ENCODE results near the gene TBRG4.

Gene TBRG4

DNA sequence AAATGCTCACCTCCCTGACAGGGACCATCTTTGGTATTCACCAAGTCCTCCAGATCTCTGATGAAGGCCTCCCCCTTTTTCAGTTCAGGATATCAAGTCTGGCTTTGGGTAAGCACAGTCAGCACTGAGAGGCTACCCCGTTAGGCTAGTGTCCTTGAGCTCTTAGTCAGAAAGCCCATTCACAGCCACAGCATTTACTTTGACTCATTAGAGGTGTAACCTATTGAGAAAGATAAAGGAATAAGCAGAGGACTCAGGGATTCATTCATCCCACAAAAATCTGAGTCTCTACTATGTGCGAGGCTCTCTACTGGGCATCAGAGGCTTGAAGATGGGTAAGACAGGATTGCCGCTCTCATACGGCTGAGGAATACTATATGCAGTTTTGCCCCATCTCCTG, 32.1 kb upstream of the TBRG4 start:
- no peak for DNase-seq (ENCODE audit: low spot score)

DNA sequence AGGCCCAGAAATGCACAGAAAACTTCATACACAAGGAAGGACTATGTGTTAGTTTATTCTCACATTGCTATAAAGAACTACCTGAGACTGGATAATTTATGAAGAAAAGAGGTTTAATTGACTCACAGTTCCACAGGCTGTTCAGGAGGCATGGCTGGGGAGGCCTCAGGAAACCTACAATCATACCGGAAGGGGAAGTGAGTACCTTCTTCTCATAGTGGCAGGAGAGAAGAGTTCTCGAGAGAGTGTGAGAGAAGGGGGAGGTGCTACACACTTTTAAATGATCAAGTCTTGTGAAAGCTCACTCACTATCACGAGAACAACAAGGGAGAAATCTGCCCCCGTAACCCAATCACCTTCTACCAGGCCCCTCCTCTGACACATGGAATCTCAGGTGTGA, 29.3 kb upstream of the TBRG4 start:
- no peak for DNase-seq (ENCODE audit: low spot score)

DNA sequence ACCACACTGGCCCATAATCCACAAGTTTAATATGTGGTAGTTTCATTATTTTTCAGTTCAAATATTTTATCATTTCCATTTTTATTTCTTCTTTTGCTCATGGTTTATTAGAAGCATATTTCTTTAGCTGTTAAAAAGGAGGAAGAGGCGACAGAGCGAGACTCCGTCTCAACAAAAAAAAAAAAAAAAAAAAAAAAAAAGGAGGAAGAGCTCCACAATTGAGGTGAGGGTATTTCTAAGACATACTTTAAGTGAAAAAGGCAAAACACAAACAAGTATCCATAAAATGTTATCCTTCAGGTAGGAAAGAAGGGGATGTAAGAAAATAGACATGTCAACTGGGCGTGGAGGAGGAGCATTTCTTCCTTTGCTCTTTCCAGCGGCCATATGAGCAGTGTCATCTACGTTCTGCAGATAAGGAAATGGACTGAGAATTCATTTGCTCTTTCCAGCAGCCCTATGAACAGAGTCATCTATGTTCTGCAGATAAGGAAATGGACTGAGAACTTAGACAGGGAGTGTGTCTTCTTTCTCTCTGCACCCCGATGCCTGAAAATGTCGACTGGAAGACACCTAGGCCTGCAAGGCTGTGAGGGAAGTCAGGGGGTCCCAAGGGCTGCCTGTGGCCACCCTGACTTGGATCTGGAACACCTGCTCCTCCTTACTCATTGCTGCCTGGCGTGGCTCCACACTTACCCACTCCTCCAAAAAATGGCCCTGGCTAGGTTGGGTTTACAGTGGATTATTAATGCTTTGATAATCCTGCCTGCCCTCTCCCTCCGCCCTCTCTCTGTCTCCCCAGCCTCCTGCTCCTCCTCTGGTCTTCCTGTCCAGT, 27.2 kb upstream of the TBRG4 start:
- peak; percentile 52 for DNase-seq (ENCODE audit: low spot score)

DNA sequence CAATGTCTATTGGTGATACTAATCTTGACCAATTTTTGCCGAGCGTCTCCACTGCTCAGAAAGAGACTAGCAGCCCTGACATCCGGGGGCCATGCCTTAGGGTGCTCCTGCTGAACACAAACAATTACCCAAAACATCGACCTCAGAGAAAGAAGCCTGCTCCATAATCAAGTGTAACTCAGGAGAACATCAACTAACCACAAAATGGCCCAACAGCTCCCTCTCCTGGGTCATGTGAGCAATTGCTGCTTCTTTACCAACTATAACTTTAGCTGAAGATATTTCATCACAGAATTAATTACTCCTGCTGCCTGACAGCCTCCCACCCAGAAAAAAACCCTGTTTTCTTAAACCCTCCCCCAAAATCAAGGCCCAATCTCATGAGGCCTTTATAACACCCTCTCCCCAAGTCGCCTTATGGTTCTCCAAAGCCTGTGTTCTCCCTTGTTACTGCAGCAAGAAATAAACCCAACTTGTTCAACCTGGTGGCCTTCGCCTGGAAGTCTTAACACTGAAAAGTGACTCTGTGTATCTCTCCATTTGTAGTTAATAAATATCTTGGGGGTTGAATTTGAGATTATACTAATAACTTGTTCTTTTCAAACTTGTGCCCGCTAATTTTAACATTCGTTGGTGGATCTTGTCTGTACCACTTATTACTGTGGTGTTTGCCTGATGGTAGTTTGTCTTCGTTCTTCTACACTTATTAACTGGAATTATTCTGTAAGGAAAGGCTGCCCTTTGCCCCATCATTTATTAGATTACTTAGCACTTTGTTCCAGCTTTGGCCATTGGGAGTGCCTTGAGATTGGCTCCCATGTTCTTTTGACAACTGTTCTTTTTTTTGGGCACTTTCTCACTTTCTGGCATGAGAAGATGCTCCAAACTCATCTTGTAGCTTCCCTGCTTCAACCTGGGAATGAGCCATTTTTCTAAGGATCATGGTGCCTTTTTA, 24.9 kb upstream of the TBRG4 start:
- DNase-seq (ENCODE audit: low spot score), result peak; percentile 75

DNA sequence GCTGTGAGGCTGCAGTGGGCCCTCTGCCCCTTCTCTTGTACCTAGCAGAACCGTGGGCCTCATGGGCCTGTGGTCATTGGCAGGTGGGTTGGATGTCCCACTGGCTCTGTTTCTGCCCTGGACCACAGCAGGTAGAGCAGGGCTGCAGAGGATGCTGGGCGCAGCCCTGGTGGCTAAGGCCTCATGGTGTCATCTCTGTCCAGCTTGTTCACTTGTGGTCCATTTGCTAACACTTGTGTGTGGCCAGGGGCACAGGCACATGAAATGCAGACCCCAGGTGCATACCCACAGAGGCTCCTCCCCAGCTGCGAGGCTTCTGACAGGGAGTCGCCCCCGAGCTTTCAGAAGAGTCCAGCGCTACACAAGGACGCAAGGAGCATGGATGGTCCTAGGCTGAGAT, 22.4 kb upstream of the TBRG4 start:
- no peak for DNase-seq (ENCODE audit: low spot score)

DNA sequence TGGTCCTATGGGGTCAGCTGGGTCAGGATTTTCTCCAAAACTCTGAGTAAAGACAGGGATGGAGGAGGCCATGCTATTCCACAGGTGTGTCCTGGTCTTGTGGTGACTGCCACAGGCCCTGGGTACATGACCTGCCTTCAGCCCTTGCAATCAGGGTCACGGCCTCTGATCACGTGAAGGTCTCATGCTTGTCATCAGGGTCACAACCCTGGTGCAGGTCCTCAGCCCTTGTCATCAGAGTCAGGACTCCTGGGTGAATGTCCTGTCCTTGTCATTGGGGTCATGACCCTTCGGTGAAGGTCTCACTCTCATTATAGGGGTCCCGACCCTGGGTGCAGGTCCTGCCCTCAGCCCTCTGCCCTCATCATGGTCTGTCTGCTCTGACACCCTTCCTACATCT, 21.9 kb upstream of the TBRG4 start:
- no peak for DNase-seq (ENCODE audit: low spot score)

DNA sequence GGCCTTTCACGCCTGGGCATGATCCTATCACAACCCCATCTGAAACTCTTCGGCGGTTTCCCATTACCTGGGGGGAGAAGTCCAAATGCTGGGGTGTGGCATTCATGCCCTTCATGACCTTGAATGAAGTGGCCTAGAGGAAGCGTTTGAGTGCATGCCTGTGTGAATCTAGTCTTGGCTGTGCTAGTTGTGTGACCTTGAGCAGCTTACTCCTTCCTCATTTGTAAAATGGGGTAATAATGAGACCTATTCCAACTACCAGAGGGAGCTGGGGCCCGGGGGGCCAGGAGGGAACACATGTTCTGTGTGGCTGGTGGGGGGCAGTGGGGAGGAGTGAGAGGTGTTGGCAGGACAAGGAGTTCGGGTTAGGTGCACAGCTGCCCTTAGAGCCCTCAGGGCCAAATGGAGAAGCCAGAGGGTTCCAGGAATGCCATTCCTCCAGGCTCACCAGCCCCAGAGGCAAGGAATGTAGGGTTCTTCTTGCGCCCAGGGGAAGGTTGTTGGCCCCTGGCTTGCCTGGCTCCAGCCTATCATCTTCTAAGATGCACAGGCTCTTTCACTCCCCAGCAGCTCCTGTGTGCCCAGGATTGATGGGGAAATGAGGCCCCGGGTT, 21.3 kb upstream of the TBRG4 start:
- no peak for DNase-seq (ENCODE audit: low spot score)

DNA sequence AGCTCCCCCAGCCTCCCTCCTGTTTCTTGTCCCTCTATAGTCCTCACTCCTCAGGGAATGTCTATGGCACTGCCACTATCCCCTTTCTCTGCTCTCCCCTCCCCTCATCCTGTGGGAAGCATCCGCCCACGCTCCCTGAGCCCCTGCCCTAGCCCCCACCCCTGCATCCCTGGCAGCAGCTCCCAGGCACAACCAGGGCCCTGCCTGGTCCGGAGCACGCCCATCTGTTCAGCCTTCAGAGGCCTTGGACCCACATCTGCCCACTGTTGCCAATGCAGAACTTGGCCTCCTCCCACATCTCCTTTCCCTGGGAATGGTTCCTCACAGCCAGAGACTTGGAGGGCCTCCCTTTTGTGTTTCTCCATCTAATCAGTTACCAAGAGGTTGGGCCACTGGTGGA, 20.4 kb upstream of the TBRG4 start:
- no peak for DNase-seq (ENCODE audit: low spot score)

DNA sequence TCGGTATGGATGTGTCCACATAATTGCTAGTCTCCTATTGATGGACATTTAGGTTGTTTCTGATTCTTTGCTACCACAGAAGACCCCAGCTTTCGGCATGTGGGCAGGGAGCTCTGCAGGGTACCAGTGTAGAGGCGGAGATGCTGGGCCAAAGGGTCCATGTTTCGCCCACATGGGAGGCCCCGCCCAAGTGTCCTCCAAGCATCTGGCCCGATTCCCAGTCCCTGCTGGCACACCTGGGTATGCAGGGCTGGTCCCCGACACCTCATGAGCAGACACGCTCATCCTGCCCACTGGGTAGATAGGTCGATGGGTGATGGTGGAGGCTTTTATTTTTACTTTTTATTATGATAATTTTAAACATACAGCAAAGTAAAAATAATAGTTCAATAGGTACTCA, 19.4 kb upstream of the TBRG4 start:
- DNase-seq (ENCODE audit: low spot score), result no peak

DNA sequence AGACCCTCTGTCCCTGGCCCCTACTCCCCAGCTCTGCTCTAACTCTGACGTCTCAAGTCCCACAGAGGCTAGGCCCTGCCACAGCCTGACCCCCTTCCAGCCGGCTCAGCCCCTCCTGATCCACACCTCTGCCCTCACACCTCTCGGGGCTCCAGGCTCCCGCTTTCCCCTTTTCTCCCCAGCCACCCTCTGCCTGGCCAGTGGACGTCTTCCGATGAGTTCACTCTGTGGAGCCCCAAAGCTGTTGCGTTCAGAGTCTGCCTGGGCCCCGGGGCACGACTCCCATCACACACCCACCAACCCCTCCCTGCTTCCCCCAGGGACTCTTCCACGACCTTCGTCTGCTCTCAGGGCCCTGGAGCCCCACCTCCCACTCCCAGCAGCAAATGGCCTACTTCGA, 18.4 kb upstream of the TBRG4 start:
- no peak for DNase-seq (ENCODE audit: low spot score)

DNA sequence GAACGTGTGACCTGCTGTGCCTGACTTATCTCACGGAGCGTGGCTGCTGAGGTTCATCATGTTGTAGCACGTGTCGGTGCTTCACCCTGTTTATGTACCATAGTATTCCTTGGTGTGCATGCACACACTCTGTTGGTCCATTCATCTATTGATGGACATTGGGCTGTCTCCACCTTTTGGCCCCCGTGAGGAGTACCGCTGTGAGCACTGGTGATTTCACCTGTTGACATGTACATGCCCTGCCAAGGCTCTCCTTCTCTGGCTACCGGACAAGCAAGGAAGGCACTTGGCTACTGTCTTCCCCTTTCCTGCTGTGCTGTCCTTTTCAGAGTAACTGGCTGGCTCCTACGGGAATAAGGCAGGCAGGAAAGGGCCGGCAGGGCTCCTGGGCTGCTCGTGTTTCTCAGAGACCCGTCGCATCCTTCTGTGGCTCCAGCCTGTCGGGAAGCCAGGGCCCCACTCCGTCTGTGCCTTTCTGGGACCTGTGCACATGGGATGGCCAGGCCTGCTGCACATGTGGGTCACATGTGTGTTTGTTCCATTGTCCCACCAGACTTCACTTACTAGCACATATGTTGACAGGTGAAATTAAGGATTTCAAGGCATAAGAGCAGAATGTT, 17.8 kb upstream of the TBRG4 start:
- DNase-seq (ENCODE audit: low spot score), result no peak

DNA sequence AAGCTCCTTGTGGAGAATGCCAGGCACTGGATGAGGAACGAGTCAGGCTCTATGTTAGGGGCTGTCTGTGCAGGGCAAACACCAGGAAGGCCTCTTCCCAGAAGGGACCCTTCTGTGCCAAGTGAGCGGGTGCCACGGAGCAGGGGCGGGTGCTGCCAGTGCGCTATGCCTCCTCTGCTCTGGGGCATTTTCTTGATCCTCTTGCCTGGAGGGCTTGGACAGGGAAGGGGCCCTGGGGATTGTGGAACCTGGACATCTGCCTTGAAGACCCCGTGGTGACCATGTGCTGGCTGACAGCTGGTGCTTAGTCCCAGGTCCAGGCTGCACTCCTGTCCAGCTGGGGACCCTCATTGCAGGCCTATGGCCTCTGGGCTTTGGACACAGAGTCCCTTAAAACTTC, 15.4 kb upstream of the TBRG4 start:
- no peak for DNase-seq (ENCODE audit: low spot score)

DNA sequence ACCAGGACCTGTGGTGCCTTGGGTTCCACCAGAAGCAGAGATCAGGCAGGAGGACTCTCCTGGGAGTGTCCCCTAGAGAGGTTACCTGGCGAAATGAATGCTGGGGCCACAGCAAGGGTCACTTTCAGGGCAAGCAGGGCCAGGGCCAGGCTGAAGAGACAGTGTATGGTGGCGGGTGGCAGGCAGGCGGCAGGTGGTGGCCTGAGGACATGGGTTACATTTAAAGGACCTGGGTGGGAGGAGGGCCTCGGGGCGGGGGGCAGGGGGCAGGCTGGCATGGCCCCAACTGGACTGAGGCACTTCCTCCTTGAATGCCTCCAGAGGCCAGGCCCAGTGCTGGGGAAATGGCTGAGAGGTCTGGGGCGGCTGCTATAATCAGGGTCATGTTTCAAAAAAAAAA, 14.7 kb upstream of the TBRG4 start:
- DNase-seq (ENCODE audit: low spot score), result no peak

DNA sequence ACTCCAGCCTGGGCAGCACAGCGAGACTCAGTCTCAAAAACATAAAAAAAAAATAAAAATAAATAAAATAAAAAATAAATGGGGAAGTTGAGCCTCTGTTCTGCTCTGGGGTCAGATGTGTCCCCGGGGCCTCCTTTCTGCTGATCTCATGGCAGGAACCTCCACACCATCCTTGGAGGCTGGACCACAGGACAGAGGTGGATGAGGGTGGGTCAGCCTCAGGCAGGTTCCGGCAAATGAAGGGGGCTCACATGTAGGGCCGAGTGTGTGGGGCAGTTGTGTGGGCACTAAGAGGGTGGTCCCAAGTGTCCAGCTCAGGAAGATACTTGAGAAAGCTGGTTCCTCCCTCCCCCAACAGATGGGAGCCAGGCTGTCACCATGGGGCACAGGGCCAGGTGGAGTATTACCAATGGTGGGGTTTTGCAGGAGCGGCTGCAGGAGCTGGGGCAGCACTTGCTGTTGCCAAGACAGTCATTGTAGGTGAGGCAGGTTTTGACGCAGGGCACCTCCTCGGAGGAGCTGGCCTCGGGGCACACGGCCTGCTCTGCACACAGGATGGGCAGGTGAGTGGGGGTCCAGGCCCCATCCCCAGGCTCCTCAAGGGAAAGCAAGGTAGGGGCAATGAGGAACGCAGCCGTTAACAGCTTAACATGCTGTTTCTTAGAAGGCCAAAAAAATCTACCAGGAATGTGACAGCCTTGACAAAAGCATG, 13.9 kb upstream of the TBRG4 start:
- no peak for DNase-seq (ENCODE audit: low spot score)

DNA sequence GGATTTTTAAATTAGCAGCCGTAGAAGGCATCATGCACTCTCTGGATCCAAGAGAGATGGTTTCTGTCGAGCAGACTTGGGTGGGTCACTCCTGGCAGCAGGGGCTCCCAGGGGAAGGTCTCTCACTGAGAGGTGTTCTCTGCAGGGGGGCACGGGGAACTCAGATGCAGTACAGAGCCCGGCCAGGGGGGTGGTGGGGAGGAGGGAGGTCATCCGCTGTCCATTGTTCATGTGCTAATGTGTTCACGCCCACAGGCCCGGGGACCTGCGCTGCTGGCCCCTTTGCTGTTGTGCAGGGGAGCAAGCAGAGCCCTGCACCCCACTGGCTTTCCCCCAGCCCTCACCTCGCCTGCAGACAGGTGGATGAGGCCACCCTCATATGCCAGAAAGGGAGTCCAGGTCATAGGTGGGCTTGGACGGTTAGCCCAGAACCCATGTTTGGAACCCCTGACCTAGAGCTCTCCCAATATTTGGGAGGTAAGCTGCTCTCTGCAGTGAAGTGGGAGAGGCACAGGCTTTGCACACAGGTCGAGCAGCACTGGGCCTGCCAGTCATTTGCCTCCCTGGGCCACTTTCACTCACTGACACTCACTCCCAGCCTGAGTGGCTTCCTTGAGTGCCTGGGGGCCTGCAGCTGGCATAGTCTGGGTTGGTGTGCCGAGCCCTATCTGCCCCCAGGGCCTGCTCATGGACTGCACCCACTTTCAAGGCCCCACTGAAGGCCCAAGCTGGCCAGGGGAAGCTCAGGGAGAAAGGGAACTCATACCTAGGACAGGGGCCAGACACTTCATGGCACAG, 12.6 kb upstream of the TBRG4 start:
- DNase-seq (ENCODE audit: low spot score), result no peak

DNA sequence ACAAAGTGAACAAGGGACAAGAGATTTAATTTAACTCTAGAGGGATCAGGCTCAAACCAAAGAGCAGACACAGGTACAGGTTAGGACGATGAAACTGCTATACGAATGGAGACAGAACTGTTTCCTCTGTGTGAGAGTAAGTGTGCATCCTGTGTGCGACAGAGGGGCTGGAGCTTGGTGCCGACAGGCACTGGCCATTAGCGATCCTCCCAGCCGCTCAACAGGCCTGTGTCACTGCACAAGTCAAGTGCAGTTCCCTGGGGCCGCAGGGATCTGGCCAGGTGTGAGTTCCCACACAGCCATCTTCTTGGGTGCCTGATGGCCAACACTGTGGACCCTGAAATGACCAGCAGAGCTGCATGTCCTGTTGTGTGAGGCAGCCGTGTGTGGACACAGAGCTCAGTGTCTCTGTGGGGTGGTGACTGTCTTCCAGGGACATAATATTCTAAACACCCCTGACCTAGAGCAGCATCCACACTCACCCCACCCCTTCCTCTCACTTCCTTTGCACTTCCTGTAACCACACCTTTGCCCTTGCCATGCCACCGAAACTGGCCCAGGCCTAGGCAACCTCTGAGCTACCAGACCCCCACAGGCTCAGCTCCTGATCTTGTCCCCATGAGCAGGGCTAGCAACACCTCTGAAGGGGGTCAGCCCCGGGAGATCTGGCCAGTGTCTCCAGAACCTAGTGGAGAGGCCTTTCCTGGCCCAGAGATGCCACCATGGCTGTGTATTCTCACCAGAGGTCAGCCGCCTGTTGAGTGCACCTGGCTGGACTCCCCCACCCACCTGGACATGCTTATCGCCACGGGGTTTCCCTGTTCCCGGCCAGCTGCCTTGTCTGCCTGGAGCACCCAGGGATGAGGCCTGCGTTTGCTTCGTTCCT, 11.7 kb upstream of the TBRG4 start:
- no peak for DNase-seq (ENCODE audit: low spot score)

DNA sequence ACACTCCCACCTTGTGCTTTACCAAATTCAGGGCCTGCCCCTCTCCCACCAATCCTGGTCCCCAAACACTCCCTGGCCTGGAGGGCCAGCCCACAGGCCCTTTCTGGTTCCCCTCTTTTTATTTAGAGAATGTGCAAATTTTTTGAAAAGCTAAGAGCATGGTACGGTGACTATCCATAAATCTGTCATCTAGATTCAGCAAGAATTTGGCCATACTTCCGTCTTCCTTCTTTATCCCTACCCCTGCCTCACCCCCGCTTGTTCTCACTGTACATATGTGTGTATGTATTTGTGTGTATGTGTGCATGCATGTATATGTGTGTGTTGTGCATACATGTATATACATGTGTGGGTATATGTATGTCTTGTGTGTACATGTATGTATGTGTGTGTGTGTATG, 8.1 kb upstream of the TBRG4 start:
- DNase-seq (ENCODE audit: low spot score), result no peak

DNA sequence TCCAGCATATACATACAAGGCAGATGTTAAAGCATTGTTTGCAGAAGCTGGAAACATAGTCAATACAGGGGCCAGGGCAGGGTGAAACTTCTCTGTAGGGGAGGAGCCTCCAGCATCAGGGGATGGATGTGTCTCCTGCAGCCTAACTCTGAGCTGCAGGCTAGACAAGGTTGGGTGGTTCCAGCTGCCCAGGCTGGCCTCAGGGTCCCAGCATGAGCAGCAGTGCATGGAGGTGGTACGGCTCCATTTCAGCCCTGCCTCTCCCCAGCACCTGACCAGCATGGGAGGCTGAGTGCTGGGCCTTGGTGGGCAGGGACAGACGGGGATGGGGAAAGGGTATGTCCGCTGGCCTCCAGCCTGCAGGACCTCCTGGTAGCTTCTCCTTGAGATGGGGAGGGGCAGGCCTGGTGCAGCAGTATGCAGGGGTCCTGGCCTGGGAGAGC, 7.4 kb upstream of the TBRG4 start:
- no peak for DNase-seq (ENCODE audit: low spot score)

DNA sequence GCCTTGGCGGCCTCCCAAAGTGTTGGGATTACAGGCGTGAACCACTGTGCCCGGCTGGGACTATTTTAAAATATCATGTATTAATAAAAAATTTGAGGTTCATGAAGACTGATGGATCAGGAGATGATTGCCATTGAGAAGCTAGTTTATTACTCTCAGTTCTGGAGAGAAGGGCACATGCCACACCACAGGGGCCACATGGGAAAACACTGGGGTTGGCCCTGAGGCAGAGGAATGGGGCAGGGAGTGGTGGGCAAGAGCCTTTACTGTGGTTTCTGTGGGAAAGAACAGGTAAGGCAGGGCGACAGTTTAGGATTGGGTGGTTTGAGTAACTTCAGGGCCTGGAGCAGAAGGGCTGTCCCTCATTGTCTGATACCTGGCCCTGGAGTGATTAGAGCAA, 6.8 kb upstream of the TBRG4 start:
- no peak for DNase-seq (ENCODE audit: low spot score)

DNA sequence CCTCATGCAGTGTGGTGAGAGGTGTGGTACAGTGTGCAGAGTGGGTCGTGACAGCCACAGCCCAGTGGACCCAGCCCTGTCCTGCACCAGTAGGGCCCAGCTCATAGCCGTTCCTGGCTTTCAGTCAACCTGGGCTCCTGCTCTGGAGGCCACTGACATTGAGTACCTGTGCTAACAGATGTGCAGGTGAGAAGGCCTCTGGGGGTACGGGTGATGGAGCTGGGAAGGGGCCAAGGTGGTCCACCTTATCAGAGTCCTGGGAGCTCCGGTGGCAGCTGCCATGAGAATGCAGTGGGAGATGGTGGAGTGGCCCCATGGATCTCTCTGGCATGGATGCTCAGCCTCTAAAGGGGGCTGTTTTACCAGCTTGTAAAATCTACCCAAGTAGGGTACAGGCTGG, 6.1 kb upstream of the TBRG4 start:
- DNase-seq (ENCODE audit: low spot score), result no peak
